GM19468 (cell line): ENCODE results near the gene MAN1A2.
"Not testable (repeated sequence)": the region's sequence is repeated elsewhere in the genome, so short reads cannot be mapped to it uniquely, and the experiment has no call there.

Source experiments
- ATAC-seq: cut with Tn5 transposase; IDR thresholded peaks from one replicate; pipeline ENCODE4 v1.9.1; 2021; ENCODE audit warnings: mild to moderate bottlenecking, moderate library complexity, moderate number of reproducible peaks; ENCODE audit not compliant: unreplicated experiment; ENCODE audit errors: extremely low read depth

The MAN1A2 gene

DNA sequence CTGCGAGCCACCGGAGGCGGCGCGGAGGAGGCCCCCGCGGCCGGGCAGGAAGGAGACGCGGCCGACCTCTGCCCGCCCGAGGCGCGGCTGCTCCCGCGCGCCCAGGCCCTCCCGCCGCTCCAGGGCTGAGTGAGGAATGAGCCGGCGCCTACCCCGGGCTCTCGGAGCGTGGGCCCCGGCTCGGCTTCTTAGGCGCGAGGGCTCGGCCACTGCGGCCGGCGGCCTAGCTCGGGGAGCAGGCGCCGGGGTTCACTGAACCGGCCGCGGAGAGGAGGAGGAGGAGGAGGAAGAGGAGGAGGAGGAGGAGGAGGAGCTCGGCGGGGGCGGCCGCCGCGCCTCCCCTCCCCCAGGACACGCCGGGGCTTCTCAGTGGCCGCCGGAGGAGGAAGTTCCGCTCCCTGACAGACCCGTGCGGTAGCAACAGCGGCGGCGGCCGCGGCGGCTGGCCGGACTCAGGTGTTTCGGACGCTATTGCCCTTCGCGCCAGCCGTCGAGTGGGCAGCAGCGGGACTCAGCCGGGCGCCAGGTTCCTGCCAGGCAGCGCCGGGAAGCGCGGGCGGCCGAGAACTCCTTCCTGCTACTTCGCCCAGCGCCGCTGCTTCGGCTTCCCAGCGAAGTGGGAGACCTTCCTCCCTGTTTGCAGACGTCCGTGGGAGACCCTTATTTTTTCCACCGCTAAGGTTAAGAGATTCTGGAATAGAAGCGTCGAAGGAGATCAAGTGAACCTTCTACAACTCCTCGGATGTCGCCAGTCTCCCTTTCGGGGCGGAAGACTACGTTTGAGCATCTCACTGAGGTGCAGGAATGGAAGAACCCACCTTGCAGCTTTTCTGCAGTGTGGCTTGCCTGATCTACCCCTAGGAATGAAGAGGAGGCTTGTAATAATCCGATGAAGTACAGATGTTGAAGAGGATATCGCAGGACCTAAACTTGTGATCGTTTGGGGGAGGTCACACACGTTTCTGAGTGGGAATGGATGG is at the start of gene MAN1A2:
MAN1A2 (plus strand) TSS at position 404 of the 980 bp plus-strand sequence. CDS start 735 bp downstream, outside the sequence.
- ATAC-seq = peak; percentile 27

DNA sequence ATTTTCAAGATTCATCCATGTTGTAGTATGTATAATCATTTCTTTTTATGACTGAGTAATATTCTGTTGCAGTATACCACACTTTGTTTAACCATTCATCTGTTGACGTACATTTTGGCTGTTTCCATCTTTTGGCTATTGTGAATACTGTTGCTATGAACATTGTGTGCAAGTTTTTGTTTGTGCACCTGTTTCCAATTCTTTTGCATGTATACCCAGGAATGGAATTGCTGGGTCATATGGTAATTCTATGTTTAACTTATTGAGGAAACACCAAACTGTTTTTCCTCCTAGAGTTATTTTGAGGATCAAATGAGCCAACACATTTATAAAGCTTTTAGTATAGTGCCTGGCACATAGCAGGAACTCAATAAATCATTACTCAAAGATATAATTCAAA is 49.2 kb upstream of the MAN1A2 start:
- no peak for ATAC-seq

DNA sequence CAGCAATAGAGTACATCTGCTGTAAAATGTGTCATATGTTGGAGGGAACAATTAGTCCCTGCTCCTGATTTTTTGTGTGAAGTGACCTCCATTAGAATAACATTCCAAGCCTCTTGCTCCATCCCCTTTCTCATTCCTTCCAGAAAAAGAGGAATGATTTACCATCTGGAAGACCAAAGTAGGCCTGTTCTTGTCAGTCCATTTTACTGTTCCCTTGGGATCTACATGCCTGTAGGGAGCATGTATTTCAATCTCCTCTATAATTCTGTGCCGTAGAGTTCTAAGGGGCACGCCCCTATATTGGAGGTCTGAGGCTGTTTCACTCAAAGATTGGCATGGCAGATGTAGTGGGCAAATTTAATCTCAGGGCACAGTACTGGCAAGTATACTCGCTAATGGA is 48.8 kb upstream of the MAN1A2 start:
- ATAC-seq = no peak

DNA sequence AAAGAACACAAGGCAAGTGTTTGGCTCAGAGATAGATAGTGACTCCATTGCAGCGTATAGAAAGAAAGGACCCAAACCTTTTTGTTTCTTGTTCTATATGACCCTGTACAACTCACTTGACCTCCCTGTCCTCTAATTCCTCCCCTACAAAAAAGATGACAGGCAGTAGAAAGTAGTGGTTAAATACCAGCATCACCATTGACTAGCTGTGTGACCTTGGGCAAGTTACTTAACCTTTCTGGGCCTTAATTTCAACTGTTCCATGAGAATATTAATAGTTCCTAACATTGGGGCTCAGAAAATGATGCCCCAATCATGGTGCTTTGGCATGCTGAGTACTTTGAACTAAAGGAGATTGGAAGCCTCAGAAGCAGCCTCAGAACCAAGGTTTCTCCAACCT is 46.7 kb upstream of the MAN1A2 start:
- no peak for ATAC-seq

DNA sequence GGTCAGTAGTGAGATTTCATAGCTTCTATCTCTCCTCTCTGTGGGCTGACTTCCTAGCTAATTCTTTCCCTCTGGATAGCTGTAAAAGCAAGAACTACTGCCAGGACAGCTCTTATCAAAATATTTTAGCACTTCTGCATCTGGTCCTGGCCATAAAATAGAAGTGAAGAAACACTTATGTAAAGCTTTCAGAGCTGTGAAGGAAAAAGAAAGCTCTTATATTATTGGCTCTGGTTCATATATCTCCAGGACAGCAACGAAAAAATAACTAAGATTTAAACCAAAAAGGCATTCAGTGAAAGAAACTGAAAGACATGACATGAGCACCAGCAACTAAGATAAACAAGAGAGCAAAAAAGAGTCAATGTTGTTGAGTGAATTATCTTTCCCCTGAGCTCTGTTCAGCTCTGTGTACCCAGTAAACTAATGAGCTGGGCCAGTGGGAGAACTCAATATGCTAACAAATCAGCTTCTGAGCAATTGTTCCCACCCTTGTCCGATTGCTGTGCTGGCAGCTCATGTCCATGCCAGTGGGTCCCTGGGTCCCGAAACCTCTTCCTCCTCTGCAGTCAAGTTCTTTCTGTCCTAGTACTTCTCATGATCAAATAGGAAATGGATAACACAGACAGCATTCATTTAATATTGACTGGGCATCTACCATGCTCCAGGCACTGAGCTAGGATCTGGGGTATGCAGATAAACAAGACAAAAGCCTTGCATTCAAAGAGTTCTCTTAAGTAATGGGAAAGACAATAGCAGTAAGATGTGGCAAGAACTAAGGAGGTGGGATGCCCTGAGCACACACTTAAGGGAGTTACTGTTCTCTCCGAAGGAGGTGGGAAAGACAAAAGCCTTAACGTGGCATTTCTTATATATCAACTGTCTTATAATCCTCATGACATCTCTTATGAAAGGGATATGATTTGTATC is 45.3 kb upstream of the MAN1A2 start:
- no peak for ATAC-seq

DNA sequence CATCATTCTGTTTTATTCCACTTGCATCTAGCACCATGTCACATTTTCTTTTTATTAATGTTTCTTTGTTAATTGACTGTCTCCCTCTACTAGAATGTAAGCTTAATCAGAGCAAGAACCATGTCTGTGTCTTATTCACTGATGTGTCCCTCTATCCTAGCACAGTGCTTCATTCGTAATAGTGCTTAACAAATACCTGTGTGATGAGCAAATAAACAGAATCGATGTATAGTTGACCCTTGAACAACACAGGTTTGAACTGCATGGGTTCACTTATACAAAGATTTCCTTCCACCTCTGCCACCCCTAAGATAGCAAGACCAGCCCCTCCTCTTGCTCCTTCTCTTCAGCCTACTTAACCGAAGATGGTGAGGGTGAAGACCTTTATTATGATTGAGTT is 42.9 kb upstream of the MAN1A2 start:
- no peak for ATAC-seq

DNA sequence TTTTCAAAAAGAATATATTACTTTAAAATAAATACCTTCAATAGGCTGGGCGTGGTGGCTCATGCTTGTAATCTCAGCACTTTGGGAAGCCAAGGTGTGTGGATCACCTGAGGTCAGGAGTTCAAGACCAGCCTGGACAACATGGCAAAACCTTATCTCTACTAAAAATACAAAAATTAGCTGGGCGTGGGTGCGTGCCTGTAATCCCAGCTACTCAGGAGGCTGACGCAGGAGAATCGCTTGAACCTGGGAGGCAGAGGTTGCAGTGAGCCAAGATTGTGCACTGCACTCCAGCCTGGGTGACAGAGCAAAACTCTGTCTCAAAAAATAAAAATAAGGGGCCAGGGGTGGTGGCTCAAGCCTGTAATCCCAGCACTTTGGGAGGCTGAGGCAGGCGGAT is 41.2 kb upstream of the MAN1A2 start:
- not testable (repeated sequence) for ATAC-seq

DNA sequence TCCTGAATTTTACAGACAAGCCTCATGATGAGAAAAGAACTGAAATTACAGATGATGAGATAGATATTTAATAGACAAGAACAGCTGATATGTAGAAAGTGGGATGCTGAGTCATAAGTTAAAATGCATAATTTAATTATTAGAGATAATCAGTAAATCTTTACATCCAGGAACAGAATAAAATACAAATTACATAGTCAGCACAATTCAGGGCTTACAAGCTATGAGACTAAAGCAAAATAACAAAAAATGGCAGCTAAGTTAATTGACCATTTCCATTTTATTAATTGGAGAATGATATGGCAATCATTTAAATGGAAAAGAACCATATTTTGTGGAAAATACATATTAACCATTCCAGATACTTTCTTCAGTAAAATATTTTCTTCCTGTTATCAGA is 40.2 kb upstream of the MAN1A2 start:
- ATAC-seq = no peak

DNA sequence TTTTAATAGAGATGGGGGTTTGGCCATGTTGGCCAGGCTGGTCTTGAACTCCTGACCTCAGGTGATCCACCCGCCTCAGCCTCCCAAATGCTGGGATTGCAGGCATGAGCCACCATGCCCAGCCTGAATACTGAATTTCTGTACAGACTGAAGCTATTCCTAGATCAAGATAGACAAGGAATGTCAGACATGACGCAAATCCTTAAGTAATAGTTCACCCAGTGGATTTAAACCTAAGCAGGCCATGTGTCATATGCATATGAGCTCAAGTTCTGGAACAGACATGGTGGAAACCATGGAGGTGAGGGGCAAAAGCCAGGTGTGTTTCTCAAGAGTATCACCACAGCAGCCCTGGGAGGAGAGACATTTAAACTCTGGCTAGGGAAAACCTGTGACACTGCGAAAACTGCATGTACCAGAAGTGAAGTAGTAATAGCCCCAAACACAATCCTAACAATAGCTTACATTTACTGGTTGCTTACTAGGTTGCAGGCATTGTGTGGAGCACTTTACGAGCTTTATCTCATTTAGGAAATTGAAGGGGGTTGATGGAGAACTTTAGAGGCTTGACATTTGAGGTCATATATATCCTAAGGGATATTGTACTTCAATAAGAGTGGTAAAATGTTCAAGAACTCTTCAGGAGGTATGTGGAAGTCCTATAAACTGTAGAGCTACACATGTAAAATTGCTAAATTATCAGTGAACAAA is 31.7 kb upstream of the MAN1A2 start:
- ATAC-seq = no peak

DNA sequence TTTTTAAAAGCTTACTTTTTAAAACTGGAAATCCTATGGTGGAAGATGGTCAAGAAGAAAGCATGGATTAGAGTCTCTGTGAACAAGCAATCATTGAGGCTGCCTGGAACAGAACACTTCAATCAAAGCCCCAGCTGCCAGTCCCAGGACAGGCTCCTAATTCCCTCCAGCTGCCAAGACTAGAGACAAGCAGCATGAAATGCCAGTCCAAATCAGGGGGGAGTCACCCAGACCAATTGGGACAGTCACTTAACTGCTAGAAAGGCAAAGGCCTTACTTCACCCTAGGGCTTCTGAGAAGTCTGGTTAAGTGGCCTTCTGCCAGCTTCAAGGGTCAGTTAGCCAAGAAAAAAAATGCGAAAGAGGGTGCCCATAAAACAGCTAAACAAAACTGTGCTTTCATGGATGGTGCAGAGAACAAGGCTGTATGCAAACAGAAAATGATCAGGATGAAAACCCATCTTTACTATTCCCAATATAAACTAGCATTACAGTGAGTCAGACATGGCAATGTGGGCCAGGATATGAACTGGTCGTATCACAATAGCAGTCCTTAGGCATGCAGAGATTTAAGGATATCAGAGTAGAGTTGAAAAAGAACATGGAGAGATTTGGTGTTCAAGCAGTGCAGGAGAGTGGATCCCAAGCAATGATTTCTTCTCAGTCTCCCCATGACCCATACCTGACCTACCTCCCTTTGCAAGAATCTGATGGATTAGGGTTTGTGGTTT is 31.0 kb upstream of the MAN1A2 start:
- no peak for ATAC-seq

DNA sequence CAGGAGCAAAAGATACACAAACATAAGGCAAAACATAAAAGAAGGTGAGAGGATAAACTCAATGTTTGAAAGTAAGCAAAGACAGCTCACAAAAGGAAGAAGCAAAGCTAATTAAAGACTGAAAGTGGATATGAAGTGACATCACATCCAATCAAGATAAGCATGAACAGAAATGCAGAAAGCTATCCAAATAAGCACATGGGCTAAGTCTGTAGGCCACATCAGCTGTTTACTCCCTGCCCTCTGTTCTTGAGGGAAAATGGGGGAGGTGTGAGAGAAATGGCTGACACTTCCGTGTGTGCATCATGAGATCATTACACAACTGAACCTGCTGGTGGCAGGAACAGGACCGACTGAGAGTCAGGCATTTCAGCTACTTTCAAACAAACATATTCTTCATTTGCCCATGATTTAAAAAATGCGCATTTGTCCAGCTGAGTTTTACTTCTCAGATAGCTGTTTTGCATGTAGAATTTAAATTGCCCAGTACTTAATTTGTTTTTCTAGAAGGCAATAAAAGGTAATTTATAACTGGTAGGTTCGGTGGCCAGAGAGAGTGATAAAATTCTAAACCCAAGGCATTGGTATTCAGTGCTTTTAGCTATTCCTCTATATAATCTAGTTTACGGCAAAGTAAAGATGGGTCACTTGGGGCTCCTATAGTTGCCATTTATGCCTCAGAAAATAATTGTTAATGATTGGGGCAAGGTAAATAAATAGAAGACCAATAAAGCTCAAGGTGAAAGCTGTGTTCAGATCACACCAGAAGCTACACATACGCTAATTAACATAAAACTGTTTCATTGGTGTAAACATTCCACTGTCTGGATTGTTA is 27.2 kb upstream of the MAN1A2 start:
- ATAC-seq = no peak

DNA sequence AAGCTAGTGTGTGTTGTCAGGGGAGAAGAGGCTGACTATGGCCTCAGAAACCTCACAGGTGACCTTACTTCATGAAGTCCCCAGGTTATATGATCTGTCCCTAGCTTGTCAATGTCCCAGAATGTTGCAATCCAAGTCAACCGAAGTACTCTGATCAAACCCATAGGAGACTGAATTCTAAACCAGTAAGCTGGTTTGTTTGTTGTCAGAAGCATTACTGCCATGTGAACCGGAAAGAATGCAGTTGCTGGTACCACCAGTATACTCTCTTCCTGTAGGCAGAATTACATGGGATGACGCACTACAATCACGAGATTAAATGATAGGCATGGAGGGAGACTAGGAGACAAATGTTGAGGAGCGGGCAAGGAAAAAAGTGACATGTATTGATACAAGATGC is 26.1 kb upstream of the MAN1A2 start:
- ATAC-seq = no peak

DNA sequence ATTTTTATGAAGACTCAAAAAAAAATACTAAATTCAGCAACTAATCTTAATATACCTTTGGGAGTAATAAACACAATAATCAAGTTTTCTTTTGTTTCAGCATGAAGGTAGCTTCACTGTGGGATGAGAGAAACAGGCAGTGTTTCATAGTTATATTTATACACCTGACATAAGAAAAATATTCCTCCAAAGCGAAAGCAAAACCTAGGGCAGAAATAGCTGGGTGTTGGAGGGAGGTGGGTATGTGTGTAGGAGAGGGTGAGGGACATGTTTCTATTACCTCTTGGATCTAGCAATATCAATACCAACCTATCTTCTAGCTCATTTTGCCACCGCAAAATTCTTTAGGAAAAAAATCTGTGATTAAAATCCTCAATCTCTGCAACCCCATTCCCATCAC is 24.9 kb upstream of the MAN1A2 start:
- no peak for ATAC-seq

DNA sequence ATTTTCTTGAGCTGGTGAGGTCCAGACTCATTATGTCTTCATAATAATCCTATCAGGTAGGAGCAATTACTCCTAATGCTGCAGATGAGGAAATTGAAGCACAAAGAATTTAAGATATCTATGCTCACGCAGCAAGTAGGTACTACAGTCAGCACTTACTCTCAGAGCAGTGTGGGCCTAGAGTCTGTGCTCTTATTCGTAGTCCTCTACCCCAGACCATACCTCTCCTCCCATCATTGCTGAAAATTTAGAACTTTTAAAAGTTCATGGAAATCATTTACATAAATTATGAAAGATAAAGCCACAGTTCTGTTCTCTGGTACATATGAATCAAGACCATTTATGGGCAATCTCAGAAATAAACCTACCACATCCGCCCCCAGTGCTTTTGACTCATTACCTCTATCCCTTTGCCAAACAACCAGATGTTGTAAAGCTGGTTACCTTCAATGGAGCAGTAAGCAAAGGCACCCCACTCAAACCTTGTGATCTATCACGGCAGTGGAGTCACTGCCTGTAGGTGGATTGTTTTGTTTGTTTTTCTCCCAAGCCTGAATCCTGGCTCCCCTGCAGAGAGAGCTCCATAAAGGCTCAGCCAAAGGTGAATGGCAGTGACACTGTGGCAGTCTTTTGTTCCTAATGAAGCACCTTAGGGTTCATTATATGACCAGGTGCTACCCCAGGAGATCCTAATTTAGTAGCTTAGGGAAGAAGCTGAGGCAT is 20.9 kb upstream of the MAN1A2 start:
- ATAC-seq = no peak

DNA sequence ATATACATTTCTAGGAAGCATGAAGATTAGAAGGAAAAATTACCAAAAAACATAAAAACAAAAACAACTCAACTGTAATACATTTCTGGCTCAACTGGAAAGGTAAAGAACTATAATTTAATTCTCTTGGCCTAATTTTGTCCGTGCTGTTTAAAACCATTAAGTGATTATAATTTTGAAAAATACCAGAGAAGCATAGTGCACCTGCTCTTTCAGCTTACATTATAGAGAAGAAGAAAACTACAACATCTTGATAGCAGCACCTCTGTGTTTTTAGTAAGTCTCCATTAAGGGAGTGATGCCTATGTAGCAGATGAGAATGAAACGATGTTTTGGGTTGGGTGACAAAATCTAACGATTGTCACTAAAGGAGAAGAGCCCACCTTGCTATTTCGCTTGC is 19.3 kb upstream of the MAN1A2 start:
- no peak for ATAC-seq

DNA sequence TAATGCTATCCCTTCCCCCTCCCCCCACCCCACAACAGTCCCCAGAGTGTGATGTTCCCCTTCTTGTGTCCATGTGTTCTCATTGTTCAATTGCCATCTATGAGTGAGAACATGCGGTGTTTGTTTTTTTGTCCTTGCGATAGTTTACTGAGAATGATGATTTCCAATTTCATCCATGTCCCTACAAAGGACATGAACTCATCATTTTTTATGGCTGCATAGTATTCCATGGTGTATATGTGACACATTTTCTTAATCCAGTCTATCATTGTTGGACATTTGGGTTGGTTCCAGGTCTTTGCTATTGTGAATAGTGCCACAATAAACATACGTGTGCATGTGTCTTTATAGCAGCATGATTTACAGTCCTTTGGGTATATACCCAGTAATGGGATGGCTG is 14.6 kb upstream of the MAN1A2 start:
- ATAC-seq = not testable (repeated sequence)

DNA sequence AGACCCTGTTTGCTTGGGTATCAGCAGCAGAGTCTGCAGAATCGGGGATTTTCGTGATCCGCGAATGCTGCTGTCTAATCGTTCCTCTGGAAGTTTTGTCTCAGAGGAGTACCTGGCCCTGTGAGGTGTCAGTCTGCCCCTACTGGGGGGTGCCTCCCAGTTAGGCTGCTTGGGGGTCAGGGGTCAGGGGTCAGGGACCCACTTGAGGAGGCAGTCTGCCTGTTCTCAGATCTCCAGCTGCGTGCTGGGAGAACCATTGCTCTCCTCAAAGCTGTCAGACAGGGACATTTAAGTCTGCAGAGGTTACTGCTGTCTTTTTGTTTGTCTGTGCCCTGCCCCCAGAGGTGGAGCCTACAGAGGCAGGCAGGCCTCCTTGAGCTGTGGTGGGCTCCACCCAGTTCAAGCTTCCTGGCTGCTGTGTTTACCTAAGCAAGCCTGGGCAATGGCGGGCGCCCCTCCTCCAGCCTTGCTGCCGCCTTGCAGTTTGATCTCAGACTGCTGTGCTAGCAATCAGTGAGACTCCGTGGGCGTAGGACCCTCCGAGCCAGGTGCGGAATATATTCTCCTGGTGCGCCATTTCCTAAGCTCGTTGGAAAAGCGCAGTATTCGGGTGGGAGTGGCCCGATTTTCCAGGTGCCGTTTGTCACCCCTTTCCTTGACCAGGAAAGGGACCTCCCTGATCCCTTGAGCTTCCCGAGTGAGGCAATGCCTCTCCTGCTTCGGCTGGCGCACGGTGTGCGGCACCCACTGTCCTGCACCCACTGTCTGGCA is 9.2 kb upstream of the MAN1A2 start:
- not testable (repeated sequence) for ATAC-seq

DNA sequence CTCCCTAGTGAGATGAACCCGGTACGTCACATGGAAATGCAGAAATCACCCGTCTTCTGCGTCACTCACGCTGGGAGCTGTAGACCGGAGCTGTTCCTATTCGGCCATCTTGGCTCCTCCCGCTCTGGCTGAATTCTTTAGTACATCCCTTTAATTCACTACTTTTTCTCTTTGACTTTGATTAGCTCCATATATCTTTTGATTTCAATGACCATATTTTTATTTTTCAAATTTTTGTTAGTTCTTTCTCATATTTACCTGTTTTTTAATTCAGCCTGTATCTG is 8.7 kb upstream of the MAN1A2 start:
- not testable (repeated sequence) for ATAC-seq
